BJ (cell line): ENCODE data around the gene CST2. TPM values are rescaled to one million over a fixed set of nuclear protein-coding genes. Genes with fewer than 3 reads are reported as not detected.
"Not testable (repeated sequence)": the region's sequence is repeated elsewhere in the genome, so short reads cannot be mapped to it uniquely, and the experiment has no call there.

Experiments
- CTCF ChIA-PET: fragments of 350-600 bp; formaldehyde crosslinking; extraction: SDS; loops from one replicate; lab custom pipeline; 2021; ENCODE audit warnings: antibody characterized with exemption, inconsistent platforms; lab: Yijun Ruan, JAX
- POLR2A ChIA-PET: fragments of 300-600 bp; sonication (Branson Sonifier 250); formaldehyde crosslinking; extraction: SDS; loops from one replicate; lab custom pipeline; 2021; ENCODE audit warnings: antibody characterized with exemption; lab: Charles Lee
- DNase-seq: peaks from one replicate; pipeline ENCODE4 v3.0.0-alpha.2; 2011; ENCODE audit warnings: low read depth
- H3K27me3 ChIP-seq: 2 replicates; pipeline ENCODE4 v1.6.0; 2011; ENCODE audit warnings: low read length; ENCODE audit not compliant: control insufficient read depth, insufficient read depth
- H3K36me3 ChIP-seq: 2 replicates; pipeline ENCODE4 v1.5.1; 2011; ENCODE audit warnings: low read length; ENCODE audit not compliant: control insufficient read depth, insufficient read depth
- H3K4me3 ChIP-seq: 2 replicates; pipeline ENCODE4 v1.5.1; 2011; ENCODE audit warnings: low read depth, mild to moderate bottlenecking, control low read depth, low read length
- polyA plus RNA-seq: library from polyadenylated mRNA; depleted of rRNA; stranded (reverse); fragments of >200 nt; gene quantifications from 2 replicates; pipeline ENCODE4 v1.2.3, GENCODE V29; 2011
- TF ChIP-seq, protein P1 (sequence below): IDR thresholded peaks from 2 replicates; pipeline ENCODE4 v1.5.1; 2011; ENCODE audit warnings: low read depth, mild to moderate bottlenecking, control low read depth, inconsistent platforms, low read length, moderate library complexity; ENCODE audit not compliant: insufficient read depth

Gene CST2
- polyA plus RNA-seq, 1 experiment = not detected

GRCh38 chr20:23783447-23783846 is 43.1 kb downstream of the CST2 start:
- Histone ChIP-seq H3K36me3 (no peaks in the 10 kb centered on the region), H3K4me3 (no peak overlapping the region), H3K27me3 (no peaks in the 10 kb centered on the region)
- TF ChIP-seq, protein P1, sequence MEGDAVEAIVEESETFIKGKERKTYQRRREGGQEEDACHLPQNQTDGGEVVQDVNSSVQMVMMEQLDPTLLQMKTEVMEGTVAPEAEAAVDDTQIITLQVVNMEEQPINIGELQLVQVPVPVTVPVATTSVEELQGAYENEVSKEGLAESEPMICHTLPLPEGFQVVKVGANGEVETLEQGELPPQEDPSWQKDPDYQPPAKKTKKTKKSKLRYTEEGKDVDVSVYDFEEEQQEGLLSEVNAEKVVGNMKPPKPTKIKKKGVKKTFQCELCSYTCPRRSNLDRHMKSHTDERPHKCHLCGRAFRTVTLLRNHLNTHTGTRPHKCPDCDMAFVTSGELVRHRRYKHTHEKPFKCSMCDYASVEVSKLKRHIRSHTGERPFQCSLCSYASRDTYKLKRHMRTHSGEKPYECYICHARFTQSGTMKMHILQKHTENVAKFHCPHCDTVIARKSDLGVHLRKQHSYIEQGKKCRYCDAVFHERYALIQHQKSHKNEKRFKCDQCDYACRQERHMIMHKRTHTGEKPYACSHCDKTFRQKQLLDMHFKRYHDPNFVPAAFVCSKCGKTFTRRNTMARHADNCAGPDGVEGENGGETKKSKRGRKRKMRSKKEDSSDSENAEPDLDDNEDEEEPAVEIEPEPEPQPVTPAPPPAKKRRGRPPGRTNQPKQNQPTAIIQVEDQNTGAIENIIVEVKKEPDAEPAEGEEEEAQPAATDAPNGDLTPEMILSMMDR = no peak
- POLR2A ChIA-PET = no interaction called here
- no peak for DNase-seq
- CTCF ChIA-PET = interaction anchor here (0.7 kb wide), 1 partner anchor 279 kb away, joined by 3 read pairs; no protein-coding TSS in a partner anchor

- POLR2A ChIA-PET = no interaction called here
- Histone ChIP-seq H3K27me3 (no peaks in the 10 kb centered on the region), H3K36me3 (no peaks in the 10 kb centered on the region), H3K4me3 (no peak overlapping the region)
- DNase-seq = no peak
- CTCF ChIA-PET = interaction anchor here (0.7 to 1.9 kb wide), 4 partner anchors 12 to 114 kb away, joined by 3 to 5 read pairs (median 4); no protein-coding TSS in a partner anchor
- TF ChIP-seq, protein P1 = peak; percentile 66
Measured at GRCh38 chr20:23782366-23782983, 44.1 kb downstream of the CST2 start.

DNA sequence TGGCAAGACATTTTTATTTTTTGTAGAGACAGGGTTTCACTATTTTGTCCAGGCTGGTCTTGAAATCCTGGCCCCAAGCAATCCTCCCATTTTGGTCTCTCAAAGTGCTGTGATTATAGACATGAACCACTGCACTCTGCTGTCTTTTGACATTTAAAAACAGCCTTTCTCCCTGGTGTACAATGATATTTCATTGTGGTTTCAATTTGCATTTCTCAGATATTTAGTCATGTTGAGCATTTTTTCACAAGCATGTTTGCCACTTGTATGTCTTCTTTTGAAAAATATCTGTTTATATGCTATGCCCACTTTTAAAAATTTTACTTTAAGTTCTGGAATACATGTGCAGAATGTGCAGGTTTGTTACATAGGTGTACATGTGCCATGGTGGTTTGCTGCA is 47.9 kb downstream of the CST2 start:
- CTCF ChIA-PET, H3K27me3 ChIP-seq, H3K4me3 ChIP-seq, POLR2A ChIA-PET, H3K36me3 ChIP-seq, DNase-seq: not testable (repeated sequence)

GRCh38 chr20:23777380-23777779 is 49.1 kb downstream of the CST2 start:
- CTCF ChIA-PET, POLR2A ChIA-PET, H3K4me3 ChIP-seq: not testable (repeated sequence)

GRCh38 chr20:23776067-23776771 is 50.3 kb downstream of the CST2 start:
- no peak overlapping the region for H3K4me3 ChIP-seq
- TF ChIP-seq, protein P1 = no peak
- no peaks in the 10 kb centered on the region for H3K36me3 ChIP-seq
- DNase-seq = no peak
- ChIA-PET POLR2A (no interaction called here), CTCF (no interaction called here)
- no peaks in the 10 kb centered on the region; the same call in 1 of the 2 replicates for H3K27me3 ChIP-seq

More at GRCh38 chr20:23777380-23777779, 49.1 kb downstream of the CST2 start:
- H3K36me3 ChIP-seq, DNase-seq, H3K27me3 ChIP-seq: not testable (repeated sequence)

GRCh38 chr20:23774081-23774480 is 52.4 kb downstream of the CST2 start:
- H3K4me3 ChIP-seq = no peak overlapping the region
- POLR2A ChIA-PET = no interaction called here
- no peaks in the 10 kb centered on the region for H3K36me3 ChIP-seq
- H3K27me3 ChIP-seq = no peaks in the 10 kb centered on the region; the same call in 1 of the 2 replicates
- TF ChIP-seq, protein P1 = no peak
- DNase-seq = no peak
- CTCF ChIA-PET = no interaction called here
